ENCODE measurements around the gene P2RY8.

DNA sequence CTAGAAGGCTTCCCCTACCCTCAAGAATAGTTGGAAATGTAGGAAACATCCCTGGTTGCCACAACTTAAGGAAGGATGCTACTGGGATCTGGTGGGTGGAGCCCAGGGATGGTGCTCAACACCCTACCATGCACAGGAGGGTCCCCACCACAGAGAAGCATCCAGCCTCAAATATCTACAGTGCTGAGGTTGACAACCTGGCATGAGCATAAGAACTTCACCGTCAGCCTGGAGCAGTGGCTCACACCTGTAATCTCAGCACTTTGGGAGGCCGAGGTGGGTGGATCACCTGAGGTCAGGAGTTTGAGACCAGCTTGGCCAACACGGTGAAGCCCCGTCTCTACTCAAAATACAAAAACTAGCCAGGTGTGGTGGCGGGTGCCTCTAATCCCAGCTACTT is 60.3 kb downstream of the P2RY8 start:
- TF ChIP-seq, protein P1, sequence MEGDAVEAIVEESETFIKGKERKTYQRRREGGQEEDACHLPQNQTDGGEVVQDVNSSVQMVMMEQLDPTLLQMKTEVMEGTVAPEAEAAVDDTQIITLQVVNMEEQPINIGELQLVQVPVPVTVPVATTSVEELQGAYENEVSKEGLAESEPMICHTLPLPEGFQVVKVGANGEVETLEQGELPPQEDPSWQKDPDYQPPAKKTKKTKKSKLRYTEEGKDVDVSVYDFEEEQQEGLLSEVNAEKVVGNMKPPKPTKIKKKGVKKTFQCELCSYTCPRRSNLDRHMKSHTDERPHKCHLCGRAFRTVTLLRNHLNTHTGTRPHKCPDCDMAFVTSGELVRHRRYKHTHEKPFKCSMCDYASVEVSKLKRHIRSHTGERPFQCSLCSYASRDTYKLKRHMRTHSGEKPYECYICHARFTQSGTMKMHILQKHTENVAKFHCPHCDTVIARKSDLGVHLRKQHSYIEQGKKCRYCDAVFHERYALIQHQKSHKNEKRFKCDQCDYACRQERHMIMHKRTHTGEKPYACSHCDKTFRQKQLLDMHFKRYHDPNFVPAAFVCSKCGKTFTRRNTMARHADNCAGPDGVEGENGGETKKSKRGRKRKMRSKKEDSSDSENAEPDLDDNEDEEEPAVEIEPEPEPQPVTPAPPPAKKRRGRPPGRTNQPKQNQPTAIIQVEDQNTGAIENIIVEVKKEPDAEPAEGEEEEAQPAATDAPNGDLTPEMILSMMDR (IDR thresholded peaks at IDR 0.05 in 8 of 11, conservative IDR thresholded peaks at IDR 0.05 in 3 of 11), result no peak
- TF ChIP-seq POLR2AphosphoS5 (IDR thresholded peaks at IDR 0.05) (no peak), POLR2A (IDR thresholded peaks at IDR 0.05) (no peak)

Data from spleen (tissue), 7 donors.